ELR (cell line): ENCODE data around the gene SNHG17.

Experiments
- DNase-seq: peaks from one replicate; pipeline ENCODE4 v3.0.0-alpha.2; 2015; ENCODE audit warnings: low read depth

The SNHG17 gene

DNA sequence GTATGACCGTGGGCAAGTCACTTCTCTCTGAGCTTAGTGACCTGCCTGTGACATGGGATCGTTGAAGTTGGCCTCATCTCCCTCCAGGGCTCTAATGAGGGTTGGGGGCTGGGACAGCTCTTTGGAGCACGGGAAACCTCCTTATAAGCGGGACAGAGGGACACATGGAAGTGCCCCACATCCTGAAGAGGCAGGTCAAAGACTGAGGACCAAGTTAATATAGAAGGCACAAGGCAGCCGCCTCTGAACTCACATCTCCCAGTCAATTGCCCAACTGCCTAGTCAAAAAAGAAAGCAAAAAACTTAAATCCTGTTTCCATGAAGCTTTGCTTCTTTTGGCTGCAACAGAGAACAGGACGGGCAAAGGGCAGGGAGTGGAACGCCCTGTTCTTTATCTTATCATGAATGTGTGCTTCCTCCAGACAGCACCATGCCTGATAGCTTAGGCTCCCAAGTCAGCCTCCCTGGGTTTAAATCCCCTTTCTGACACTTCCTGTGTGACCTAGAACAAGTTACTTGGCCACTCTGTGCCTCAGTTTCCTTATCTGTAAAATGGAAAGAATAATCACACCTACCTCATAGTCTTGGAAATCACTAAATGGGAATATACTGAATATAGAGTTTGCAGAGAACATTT is 61.8 kb downstream of the SNHG17 start:
- no peak for DNase-seq

DNA sequence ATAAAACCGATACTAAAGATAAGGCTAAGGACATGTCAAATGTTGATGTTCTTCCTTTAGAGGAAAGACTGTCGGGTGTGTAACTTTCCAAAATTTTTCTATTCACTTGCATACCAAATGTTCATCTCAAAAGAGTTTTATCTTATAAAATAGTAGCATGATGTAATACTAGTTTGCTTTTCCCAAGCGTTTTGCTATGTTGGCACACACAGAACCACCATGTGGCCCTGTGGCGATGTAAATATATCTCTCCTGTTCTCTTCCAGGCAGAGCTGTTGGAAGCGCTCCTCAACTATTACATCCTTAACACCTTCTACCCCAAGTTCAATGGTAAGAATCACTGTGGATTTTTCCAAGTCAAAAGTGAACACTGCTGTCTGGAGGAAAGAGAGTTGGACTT is 62.3 kb downstream of the SNHG17 start:
- DNase-seq, result no peak
